H1 (cell line): ENCODE measurements around the gene UEVLD. TPM values are rescaled to one million over a fixed set of nuclear protein-coding genes. Genes with fewer than 3 reads are reported as not detected.

Experiments
- TAF1 ChIP-seq: IDR thresholded peaks from 2 replicates; pipeline ENCODE4 v1.6.1; 2011; ENCODE audit warnings: mild to moderate bottlenecking, low read depth, low read length
- polyA plus RNA-seq, 7 experiments: library from polyadenylated mRNA; depleted of rRNA in 3 of 7; stranded (reverse) in 5 of 7; unstranded in 2 of 7; fragments of >200 nt in 5 of 7; fragments of 200-250 nt in 2 of 7; gene quantifications; 1 replicate in 5 of 7; 2 replicates in 1 of 7; 4 replicates in 1 of 7; pipeline versions ENCODE4 v1.2.1 to v1.2.3, GENCODE V29; 2011 to 2013; ENCODE audit warnings: missing spikeins in 2 of 7, mixed read lengths in 2 of 7
- total RNA-seq: library from RNA; stranded (reverse); fragmentation: NEBNext Ultra II Directional; extraction: Animal tissue kit (Norgen Biotek cat#: 25700); gene quantifications from 2 replicates; pipeline ENCODE4 v1.2.1, GENCODE V29; 2021
- TF ChIP-seq, protein P1 (sequence below): IDR thresholded peaks from 2 replicates; pipeline ENCODE4 v1.6.1; 2012; ENCODE audit warnings: inconsistent platforms

The UEVLD gene
- total and polyA plus RNA-seq, 2 of the 8 experiments (the other 6 are each of a cell fraction or from before 2014, with no cell fraction given): 4.1 to 7.3 TPM

DNA sequence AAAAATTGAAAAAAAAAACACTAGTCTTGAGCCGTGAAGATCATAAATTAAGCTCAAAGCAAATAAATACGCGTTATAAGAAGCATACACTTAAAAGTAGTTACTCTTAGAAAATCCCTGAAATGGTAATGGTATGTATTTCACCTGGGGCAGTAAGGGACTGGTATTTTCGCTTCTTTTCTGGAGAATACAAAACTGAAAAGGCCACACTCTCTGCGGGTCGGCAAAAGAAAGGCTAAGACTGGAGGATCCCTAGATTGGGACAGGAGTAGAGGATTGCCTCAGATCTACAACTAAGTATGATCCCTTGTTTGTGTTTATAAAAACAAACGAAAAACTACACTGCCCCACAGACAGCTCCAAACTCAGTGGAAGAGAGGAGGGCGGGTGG, 62.4 kb downstream of the UEVLD start (continued):
- no peak for TF ChIP-seq TAF1
- TF ChIP-seq, protein P1, sequence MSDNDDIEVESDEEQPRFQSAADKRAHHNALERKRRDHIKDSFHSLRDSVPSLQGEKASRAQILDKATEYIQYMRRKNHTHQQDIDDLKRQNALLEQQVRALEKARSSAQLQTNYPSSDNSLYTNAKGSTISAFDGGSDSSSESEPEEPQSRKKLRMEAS: no peak
